AG04449 (cell line): ENCODE measurements around the gene SRPRA.

ENCODE experiments used
- CTCF ChIA-PET: fragments of 350-600 bp; formaldehyde crosslinking; extraction: SDS; loops from one replicate; lab custom pipeline; 2021; ENCODE audit warnings: antibody characterized with exemption; lab: Yijun Ruan, JAX
- POLR2A ChIA-PET: fragments of 400-600, 350-600 bp; formaldehyde crosslinking; extraction: SDS; loops from one replicate; lab custom pipeline; 2020; ENCODE audit warnings: antibody characterized with exemption, inconsistent platforms; lab: Yijun Ruan, JAX
- DNase-seq: peaks from one replicate; pipeline ENCODE4 v3.0.0-alpha.2; 2010; ENCODE audit warnings: low read depth, low spot score
- H3K4me3 ChIP-seq: 2 replicates; pipeline ENCODE4 v1.5.1; 2011; ENCODE audit warnings: low read depth, mild to moderate bottlenecking, control low read depth, low read length
- TF ChIP-seq, protein P1 (sequence below): IDR thresholded peaks from one replicate; pipeline ENCODE4 v1.5.1; 2011; ENCODE audit warnings: mild to moderate bottlenecking, moderate library complexity, low read length, control low read depth, inconsistent platforms; ENCODE audit not compliant: insufficient read depth; ENCODE audit errors: missing control alignments

SRPRA gene

DNA sequence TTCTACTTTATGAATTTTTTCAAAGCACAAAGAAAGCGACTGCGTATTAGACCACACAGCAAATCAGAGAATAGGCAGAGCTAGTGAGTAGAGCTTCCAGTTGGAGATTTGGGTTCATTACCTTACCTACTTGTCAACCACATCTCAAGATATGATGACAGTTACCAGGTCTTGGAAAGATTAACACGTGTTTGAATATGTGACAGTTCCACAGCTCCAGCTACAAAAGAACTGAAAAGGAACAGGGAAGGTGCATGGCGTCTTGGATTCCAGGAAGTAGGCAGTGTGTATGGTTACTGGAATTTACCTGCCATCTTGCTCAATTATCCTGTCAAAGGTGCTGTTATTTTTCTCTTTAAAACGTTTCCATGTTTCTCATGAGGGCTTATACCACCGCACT is 19.5 kb upstream of the SRPRA start:
- H3K4me3 ChIP-seq, result no peak overlapping the region
- ChIA-PET POLR2A (no interaction called here), CTCF (interaction anchor here (2.0 kb wide), 1 partner anchor 12 kb away, joined by 4 read pairs; no protein-coding TSS in a partner anchor)
- TF ChIP-seq, protein P1, sequence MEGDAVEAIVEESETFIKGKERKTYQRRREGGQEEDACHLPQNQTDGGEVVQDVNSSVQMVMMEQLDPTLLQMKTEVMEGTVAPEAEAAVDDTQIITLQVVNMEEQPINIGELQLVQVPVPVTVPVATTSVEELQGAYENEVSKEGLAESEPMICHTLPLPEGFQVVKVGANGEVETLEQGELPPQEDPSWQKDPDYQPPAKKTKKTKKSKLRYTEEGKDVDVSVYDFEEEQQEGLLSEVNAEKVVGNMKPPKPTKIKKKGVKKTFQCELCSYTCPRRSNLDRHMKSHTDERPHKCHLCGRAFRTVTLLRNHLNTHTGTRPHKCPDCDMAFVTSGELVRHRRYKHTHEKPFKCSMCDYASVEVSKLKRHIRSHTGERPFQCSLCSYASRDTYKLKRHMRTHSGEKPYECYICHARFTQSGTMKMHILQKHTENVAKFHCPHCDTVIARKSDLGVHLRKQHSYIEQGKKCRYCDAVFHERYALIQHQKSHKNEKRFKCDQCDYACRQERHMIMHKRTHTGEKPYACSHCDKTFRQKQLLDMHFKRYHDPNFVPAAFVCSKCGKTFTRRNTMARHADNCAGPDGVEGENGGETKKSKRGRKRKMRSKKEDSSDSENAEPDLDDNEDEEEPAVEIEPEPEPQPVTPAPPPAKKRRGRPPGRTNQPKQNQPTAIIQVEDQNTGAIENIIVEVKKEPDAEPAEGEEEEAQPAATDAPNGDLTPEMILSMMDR, result no peak
- no peak for DNase-seq

DNA sequence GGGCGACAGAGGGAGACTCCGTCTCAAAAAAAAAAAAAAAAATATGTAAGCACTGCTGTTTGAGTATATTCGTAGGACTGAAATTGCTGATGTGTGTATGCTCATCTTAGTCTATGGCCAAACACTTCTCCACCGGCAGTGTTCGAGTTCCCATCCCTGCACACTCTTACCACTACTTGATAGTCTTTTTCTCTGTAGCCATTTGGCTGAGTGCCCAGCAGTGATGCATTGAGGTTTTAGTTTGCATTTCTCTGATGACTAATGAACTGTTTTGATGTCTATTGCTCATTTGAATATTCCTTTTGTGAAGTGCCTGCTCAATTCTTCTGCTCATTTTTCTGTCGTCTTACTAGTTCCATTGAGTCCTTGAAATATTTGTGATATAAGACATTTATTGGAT is 16.1 kb upstream of the SRPRA start:
- peak; percentile 59 for DNase-seq
- POLR2A ChIA-PET, result no interaction called here

DNA sequence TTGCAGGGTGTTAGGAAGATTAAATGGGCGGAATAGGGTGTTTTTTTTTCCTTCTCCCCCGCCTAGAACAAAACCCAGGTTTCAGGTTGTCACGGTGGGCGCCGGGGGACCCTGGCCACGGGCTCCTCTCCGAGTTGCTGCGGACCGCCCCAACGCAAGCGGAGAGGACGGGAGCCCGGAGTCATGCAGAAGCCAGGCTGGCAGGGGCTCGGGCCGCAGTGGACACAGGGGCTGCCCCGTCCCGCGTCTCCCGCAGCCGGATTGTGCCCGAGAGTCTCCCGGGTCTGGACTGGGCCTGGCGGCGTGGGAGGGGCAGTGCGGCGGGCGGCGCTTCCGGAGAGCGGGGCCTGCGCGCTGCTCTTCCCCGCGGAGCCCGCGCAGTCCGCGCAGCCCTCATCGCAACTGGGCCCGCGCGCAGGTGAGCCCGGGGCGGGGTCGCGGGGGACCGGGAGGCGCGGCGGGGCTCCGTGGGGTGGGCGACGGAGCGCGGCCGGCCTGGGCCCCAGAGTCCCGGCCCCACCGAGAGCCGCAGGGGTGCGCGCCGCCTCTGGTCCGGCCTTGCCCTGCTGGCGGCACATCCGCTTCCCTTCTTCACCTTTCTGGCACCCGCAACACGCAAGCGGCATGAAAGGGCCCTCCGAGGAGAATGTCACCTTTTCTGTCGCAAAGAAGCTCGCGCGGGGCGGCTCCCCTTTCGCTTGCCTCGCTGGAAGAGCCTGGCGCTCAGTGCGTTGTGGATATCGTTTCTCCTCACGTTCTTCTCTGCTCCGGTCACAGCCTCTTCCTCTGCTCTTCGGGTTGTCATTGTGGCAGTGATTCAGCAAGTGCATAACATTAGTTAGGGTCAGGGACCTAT is 14.3 kb upstream of the SRPRA start, which contains the start of gene TIRAP:
TIRAP (plus strand) TSS at position 358 of the 856 bp plus-strand sequence. CDS start 7,802 bp downstream, outside the sequence.
- POLR2A ChIA-PET, result no interaction called here
- TF ChIP-seq, protein P1, result no peak
- DNase-seq, result no peak
- CTCF ChIA-PET, result interaction anchor here (0.6 to 0.9 kb wide), 4 partner anchors 10 to 646 kb away, joined by 3 read pairs; partner anchors contain the start of gene FOXRED1
- H3K4me3 ChIP-seq, result peak within 1 kb of the TSS; percentile 69

More for the DNA sequence above, 16.1 kb upstream of the SRPRA start:
- H3K4me3 ChIP-seq, result no peak overlapping the region
- TF ChIP-seq, protein P1, result no peak
- CTCF ChIA-PET, result interaction anchor here (1.6 to 1.7 kb wide), 2 partner anchors 10 to 26 kb away, joined by 4 to 6 read pairs; no protein-coding TSS in a partner anchor

DNA sequence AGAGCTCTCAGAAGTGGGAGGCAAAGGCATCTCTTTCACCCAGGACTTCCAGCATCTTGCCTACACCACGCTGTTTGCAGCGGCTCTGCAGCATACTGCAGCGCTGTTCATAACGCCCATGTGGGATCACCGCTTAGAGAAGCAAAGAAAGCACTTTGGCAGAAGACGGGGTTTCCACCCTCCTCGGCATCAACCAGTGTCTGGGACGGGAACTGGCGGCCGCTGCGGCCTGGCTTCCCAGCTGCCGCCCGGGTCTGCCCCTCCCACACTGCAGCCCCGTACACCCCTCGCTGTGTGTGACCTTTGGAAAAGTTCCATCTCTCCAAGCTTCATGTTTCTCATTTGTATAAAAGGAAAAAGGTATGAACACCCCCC is 13.7 kb upstream of the SRPRA start:
- TF ChIP-seq, protein P1, result no peak
- DNase-seq, result no peak
- H3K4me3 ChIP-seq, result peak overlapping the region; percentile 69
- ChIA-PET POLR2A (interaction anchor here (1.4 kb wide), 1 partner anchor 14 kb away, joined by 5 read pairs; the partner anchor contains the start of genes FOXRED1 and SRPRA), CTCF (interaction anchor here (0.6 to 0.9 kb wide), 2 partner anchors 13 to 645 kb away, joined by 3 read pairs; partner anchors contain the start of gene FOXRED1)

DNA sequence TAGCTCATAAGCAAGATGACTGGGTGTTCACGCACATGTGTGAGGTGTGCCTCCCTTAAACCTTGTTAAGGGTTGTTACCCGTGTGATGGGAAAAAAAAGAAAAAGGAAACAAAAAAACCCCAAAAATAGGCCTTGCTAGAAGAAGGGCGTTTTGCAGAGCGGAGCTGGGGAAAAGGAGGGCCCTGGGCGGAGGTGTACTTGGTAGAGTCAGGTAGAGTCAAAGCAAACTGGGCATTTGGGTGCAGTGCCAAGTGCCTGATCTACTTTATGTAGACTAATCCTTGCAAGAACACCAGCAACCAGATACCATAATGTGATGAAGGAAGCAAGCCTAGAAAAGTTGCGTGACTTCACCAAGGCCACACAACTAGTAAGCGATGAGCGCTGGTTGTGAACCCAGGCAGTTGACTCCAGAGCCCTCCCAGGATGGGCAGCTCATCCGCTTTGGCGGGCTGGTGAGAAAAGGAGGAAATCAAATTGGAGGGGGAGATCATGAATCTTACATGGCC is 13.0 kb upstream of the SRPRA start:
- H3K4me3 ChIP-seq, result no peak overlapping the region
- TF ChIP-seq, protein P1, result no peak
- ChIA-PET POLR2A (interaction anchor here (1.4 kb wide), 1 partner anchor 13 kb away, joined by 5 read pairs; the partner anchor contains the start of genes FOXRED1 and SRPRA), CTCF (interaction anchor here (0.9 to 1.0 kb wide), 2 partner anchors 12 kb away, joined by 3 read pairs; partner anchors contain the start of gene FOXRED1)
- no peak for DNase-seq

DNA sequence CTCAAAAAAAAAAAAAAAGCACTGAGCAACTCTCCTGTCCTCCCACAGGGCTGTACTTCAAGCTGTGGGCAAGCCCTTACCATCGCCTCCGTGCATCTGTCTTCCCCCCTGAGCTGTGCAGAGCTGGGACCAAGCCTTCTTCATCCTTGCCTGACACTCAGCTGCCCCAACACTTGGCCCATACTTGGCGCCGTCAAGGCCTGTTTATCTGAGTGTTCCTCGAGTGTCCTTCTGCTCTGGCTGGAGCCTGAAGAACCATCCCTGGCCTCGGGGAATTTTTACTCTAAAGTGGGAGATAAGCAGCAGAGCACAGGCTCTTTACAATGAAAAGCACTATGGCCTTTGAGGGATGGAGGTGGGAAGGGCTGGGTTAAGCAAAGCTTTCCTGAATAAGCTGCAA is 12.6 kb upstream of the SRPRA start:
- DNase-seq, result no peak
- TF ChIP-seq, protein P1, result no peak
- POLR2A ChIA-PET, result interaction anchor here (1.4 kb wide), 1 partner anchor 12 kb away, joined by 5 read pairs; the partner anchor contains the start of genes FOXRED1 and SRPRA

More for the DNA sequence above, 12.6 kb upstream of the SRPRA start:
- CTCF ChIA-PET, result interaction anchor here (1.0 kb wide), 1 partner anchor 12 kb away, joined by 3 read pairs; no protein-coding TSS in a partner anchor
- no peak overlapping the region for H3K4me3 ChIP-seq
